Osteocyte (in vitro differentiated cells): ENCODE results near the gene ENOX1. TPM values are rescaled to one million over a fixed set of nuclear protein-coding genes. Genes with fewer than 3 reads are reported as not detected.

Source experiments
- DNase-seq: peaks from one replicate; pipeline ENCODE4 v3.0.0; 2021; ENCODE audit warnings: mixed read lengths; ENCODE audit not compliant: unreplicated experiment; ENCODE audit errors: extremely low spot score
- H3K27ac Mint-ChIP-seq: one replicate; pipeline ENCODE4 v1.8.0; 2021; ENCODE audit warnings: mild to moderate bottlenecking, mixed read lengths; ENCODE audit not compliant: unreplicated experiment
- H3K27me3 Mint-ChIP-seq: one replicate; pipeline ENCODE4 v1.8.0; 2021; ENCODE audit warnings: mixed read lengths; ENCODE audit not compliant: unreplicated experiment
- H3K36me3 Mint-ChIP-seq: one replicate; pipeline ENCODE4 v1.8.0; 2021; ENCODE audit warnings: mixed read lengths; ENCODE audit not compliant: unreplicated experiment
- H3K4me1 Mint-ChIP-seq: one replicate; pipeline ENCODE4 v1.8.0; 2021; ENCODE audit warnings: mixed read lengths; ENCODE audit not compliant: unreplicated experiment
- H3K4me3 Mint-ChIP-seq: one replicate; pipeline ENCODE4 v1.8.0; 2021; ENCODE audit warnings: mild to moderate bottlenecking, moderate library complexity, mixed read lengths; ENCODE audit not compliant: unreplicated experiment
- H3K9me3 Mint-ChIP-seq: one replicate; pipeline ENCODE4 v1.8.0; 2021; ENCODE audit warnings: mixed read lengths; ENCODE audit not compliant: unreplicated experiment
- total RNA-seq: library from RNA; stranded (reverse); gene quantifications from 2 replicates; pipeline ENCODE4 v1.2.1, GENCODE V29; 2021
- TF ChIP-seq, protein P1 (sequence below): fragments of 200-600 bp; sonication (generic); IDR thresholded peaks from 2 replicates; pipeline ENCODE4 v1.5.0; 2021; ENCODE audit warnings: antibody characterized with exemption, mild to moderate bottlenecking, moderate library complexity

The ENOX1 gene
- total RNA-seq, 1 donor from 2014 or later: 5.9 TPM

DNA sequence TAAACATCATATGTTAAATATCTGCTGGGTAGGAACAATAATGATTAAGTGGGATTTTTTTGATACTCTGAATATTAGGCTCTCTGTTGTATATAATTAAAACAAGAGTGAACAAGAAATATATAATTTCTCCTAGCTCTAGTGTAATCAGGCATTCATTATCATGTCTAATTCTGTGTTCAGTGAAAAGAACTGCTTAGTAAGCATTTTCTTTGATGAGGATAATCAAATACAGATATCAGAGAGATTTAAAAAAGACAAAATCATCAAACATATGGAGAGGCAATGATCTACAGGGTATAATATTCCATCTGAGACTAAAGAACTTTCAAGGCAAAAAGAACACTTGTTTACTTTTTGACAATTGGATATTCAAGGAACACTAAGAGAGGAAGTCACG is 522.3 kb downstream of the ENOX1 start:
- DNase-seq: no peak
- TF ChIP-seq, protein P1, sequence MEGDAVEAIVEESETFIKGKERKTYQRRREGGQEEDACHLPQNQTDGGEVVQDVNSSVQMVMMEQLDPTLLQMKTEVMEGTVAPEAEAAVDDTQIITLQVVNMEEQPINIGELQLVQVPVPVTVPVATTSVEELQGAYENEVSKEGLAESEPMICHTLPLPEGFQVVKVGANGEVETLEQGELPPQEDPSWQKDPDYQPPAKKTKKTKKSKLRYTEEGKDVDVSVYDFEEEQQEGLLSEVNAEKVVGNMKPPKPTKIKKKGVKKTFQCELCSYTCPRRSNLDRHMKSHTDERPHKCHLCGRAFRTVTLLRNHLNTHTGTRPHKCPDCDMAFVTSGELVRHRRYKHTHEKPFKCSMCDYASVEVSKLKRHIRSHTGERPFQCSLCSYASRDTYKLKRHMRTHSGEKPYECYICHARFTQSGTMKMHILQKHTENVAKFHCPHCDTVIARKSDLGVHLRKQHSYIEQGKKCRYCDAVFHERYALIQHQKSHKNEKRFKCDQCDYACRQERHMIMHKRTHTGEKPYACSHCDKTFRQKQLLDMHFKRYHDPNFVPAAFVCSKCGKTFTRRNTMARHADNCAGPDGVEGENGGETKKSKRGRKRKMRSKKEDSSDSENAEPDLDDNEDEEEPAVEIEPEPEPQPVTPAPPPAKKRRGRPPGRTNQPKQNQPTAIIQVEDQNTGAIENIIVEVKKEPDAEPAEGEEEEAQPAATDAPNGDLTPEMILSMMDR: no peak
- Mint-ChIP-seq H3K36me3 (no peaks in the 10 kb centered on the region), H3K4me1 (peaks cover 20% of the 10 kb centered on the region), H3K27me3 (no peaks in the 10 kb centered on the region), H3K27ac (no peak overlapping the region), H3K9me3 (no peaks in the 10 kb centered on the region), H3K4me3 (no peak overlapping the region)

DNA sequence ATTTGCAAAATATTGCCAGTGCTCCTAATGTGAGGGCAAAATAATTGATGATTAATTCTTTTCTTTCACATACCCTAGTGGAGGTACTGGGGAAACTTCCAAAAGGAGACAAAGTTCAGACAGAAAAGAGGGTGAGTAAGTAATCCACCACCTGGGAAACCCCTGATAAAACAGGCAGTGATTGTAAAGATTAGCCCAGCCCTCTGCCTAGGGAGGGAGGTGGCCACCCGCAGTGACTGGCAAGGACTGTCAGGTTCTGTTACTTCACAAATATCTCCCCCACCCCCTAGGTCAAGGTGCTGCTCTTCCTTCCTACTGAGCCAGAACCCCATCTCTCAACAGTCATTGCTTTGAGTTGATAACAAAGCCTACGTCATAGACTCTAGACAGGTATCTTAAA is 523.7 kb downstream of the ENOX1 start:
- TF ChIP-seq, protein P1: no peak
- H3K4me1 Mint-ChIP-seq: peaks cover 7% of the 10 kb centered on the region
- H3K36me3 Mint-ChIP-seq: no peaks in the 10 kb centered on the region
- H3K4me3 Mint-ChIP-seq: no peak overlapping the region
- no peak overlapping the region for H3K27ac Mint-ChIP-seq
- no peak for DNase-seq
- no peaks in the 10 kb centered on the region for H3K27me3 Mint-ChIP-seq
- H3K9me3 Mint-ChIP-seq: no peaks in the 10 kb centered on the region

DNA sequence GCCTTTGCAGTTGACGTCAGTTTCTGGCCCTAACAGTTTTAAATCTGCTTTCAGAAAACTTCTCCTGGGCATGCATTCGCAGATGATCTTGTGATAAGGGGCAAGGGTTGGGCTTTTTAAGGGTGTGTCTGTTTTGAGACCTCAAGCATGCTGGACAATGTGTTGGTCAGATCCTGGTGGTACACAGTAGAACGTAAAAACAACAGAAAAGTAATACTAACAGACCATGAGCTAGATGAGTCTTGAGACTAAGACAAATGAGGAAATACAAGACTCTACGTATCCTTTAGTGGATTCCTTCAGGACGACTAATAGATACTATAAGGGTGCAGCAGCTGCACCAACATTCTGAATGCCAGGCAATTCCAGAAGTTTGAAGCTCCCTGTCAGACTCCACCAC is 525.8 kb downstream of the ENOX1 start:
- no peaks in the 10 kb centered on the region for H3K27me3 Mint-ChIP-seq
- DNase-seq: no peak
- no peaks in the 10 kb centered on the region for H3K36me3 Mint-ChIP-seq
- H3K4me3 Mint-ChIP-seq: no peak overlapping the region
- TF ChIP-seq, protein P1: no peak
- H3K9me3 Mint-ChIP-seq: no peaks in the 10 kb centered on the region
- H3K27ac Mint-ChIP-seq: no peak overlapping the region
- H3K4me1 Mint-ChIP-seq: peaks cover 4% of the 10 kb centered on the region

DNA sequence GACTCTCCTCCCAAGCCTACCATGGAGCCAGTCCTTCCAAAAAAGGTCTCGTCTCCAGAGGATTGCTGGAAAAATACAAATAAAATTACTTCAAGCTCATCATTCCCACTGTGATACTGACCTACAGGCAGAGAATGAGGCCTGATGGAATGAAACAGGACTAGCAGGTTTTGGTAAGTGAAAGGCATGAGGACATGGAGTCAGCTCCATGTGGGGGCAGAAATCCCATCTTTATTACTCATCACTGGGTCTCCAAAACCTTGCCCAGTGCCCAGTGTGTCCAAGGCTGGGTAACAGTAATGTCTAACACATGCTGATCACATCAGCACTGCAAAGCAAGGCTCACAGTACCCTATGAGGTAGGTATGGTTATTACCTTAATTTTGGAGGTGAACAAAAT is 528.0 kb downstream of the ENOX1 start:
- Mint-ChIP-seq H3K4me1 (peaks cover 4% of the 10 kb centered on the region), H3K36me3 (no peaks in the 10 kb centered on the region), H3K4me3 (no peak overlapping the region), H3K27me3 (no peaks in the 10 kb centered on the region), H3K27ac (no peak overlapping the region), H3K9me3 (no peaks in the 10 kb centered on the region)
- no peak for DNase-seq
- TF ChIP-seq, protein P1: no peak

DNA sequence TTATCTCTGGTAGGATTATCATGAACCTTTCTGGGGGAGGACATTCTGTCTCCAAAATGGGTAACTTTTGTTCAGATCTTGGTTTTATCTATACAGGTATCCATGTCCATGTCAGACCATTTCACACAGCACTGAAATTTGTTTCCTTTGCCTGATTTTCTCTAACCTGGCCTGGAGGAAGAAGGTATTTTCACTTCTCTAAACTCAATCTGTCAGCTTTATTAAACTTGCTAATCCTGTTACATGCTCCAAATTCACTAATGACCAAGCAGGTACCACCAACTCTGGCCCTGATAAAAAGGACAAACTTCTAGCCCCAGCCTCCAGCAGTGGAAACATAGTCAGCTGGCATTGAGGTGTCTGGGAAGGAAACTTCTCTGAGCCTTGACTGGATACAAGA is 529.0 kb downstream of the ENOX1 start:
- Mint-ChIP-seq H3K9me3 (no peaks in the 10 kb centered on the region), H3K36me3 (peaks cover 4% of the 10 kb centered on the region), H3K27me3 (no peaks in the 10 kb centered on the region), H3K27ac (no peak overlapping the region), H3K4me1 (peaks cover 4% of the 10 kb centered on the region), H3K4me3 (no peak overlapping the region)
- no peak for DNase-seq
- TF ChIP-seq, protein P1: no peak
